WTC11 (cell line): Measurements from ENCODE around the gene DNAJB9. TPM values are rescaled to one million over a fixed set of nuclear protein-coding genes. Genes with fewer than 3 reads are reported as not detected.

Experiments
- ATAC-seq: fragments of 200-7000 bp; cut with Tn5 transposase; 2 replicates; pipeline ENCODE4 v1.10.0; 2021; ENCODE audit warnings: mild to moderate bottlenecking, moderate library complexity
- CTCF ChIA-PET: fragments of 300-600 bp; sonication (Branson Sonifier 250); formaldehyde crosslinking; loops from one replicate; lab custom pipeline; 2021; ENCODE audit warnings: antibody characterized with exemption; lab: Charles Lee
- POLR2A ChIA-PET: fragments of 350-600 bp; sonication (Branson Sonifier 250); formaldehyde crosslinking; loops from one replicate; lab custom pipeline; 2021; ENCODE audit warnings: antibody characterized with exemption; lab: Charles Lee
- DNase-seq: peaks from one replicate; pipeline ENCODE4 v3.0.0; 2021; ENCODE audit warnings: low spot score
- H3K27ac Mint-ChIP-seq: 2 replicates; pipeline ENCODE4 v1.8.0; 2021; ENCODE audit warnings: mixed read lengths
- H3K27me3 Mint-ChIP-seq: 2 replicates; pipeline ENCODE4 v1.8.0; 2021; ENCODE audit warnings: low read depth, mild to moderate bottlenecking, moderate library complexity, mixed read lengths
- H3K36me3 Mint-ChIP-seq: 2 replicates; pipeline ENCODE4 v1.8.0; 2021; ENCODE audit warnings: mixed read lengths
- H3K4me1 Mint-ChIP-seq: 2 replicates; pipeline ENCODE4 v1.8.0; 2022; ENCODE audit warnings: mixed read lengths
- H3K4me3 Mint-ChIP-seq: 2 replicates; pipeline ENCODE4 v1.8.0; 2021; ENCODE audit warnings: mild to moderate bottlenecking, moderate library complexity, mixed read lengths
- H3K9me3 Mint-ChIP-seq: 2 replicates; pipeline ENCODE4 v1.8.0; 2021; ENCODE audit warnings: mixed read lengths
- FOXJ3 ChIP-seq: sonication (generic); formaldehyde crosslinking; IDR thresholded peaks from 2 replicates; pipeline ENCODE4 v1.9.0; 2021; ENCODE audit warnings: missing genetic modification reagents, mild to moderate bottlenecking, borderline replicate concordance
- FOXK1 ChIP-seq: sonication (generic); formaldehyde crosslinking; IDR thresholded peaks from 2 replicates; pipeline ENCODE4 v1.8.0; 2022; ENCODE audit warnings: mild to moderate bottlenecking, moderate library complexity, missing genetic modification reagents
- FOXP1 ChIP-seq: sonication (generic); formaldehyde crosslinking; IDR thresholded peaks from 2 replicates; pipeline ENCODE4 v1.8.0; 2022; ENCODE audit warnings: missing genetic modification reagents, mild to moderate bottlenecking, moderate library complexity, borderline replicate concordance
- GTF2I ChIP-seq: fragments of 250-450 bp; sonication (Bioruptor Pico); conservative IDR thresholded peaks from 2 replicates; pipeline ENCODE4 v1.4.0; 2021; ENCODE audit warnings: mild to moderate bottlenecking
- HMGA2 ChIP-seq: fragments of 250-450 bp; sonication (Bioruptor Pico); IDR thresholded peaks from 2 replicates; pipeline ENCODE4 v1.4.0; 2021; ENCODE audit warnings: mild to moderate bottlenecking, moderate library complexity
- IRF2 ChIP-seq: sonication (generic); formaldehyde crosslinking; IDR thresholded peaks from 2 replicates; pipeline ENCODE4 v1.8.0; 2022; ENCODE audit warnings: low read depth, missing genetic modification reagents, borderline replicate concordance
- JUN ChIP-seq: sonication (generic); formaldehyde crosslinking; IDR thresholded peaks from 2 replicates; pipeline ENCODE4 v1.8.0; 2023; ENCODE audit warnings: mild to moderate bottlenecking, missing genetic modification reagents
- MXD4 ChIP-seq: fragments of 250-450 bp; sonication (Bioruptor Pico); IDR thresholded peaks from 2 replicates; pipeline ENCODE4 v1.8.0; 2021; ENCODE audit warnings: mild to moderate bottlenecking, moderate library complexity, borderline replicate concordance
- NFATC4 ChIP-seq: fragments of 250-450 bp; sonication (Bioruptor Pico); IDR thresholded peaks from 2 replicates; pipeline ENCODE4 v1.9.0; 2021; ENCODE audit warnings: mild to moderate bottlenecking
- NFE2L1 ChIP-seq: sonication (generic); formaldehyde crosslinking; IDR thresholded peaks from 2 replicates; pipeline ENCODE4 v1.8.1; 2023; ENCODE audit warnings: missing genetic modification reagents
- PRRX2 ChIP-seq: fragments of 250-450 bp; sonication (Bioruptor Pico); IDR thresholded peaks from 2 replicates; pipeline ENCODE4 v1.8.0; 2021; ENCODE audit warnings: mild to moderate bottlenecking
- TEAD1 ChIP-seq: sonication (generic); formaldehyde crosslinking; IDR thresholded peaks from 2 replicates; pipeline ENCODE4 v1.8.0; 2022; ENCODE audit warnings: mild to moderate bottlenecking, missing genetic modification reagents
- ZNF138 ChIP-seq: sonication (generic); formaldehyde crosslinking; conservative IDR thresholded peaks from 2 replicates; pipeline ENCODE4 v1.8.1; 2022; ENCODE audit warnings: mild to moderate bottlenecking, moderate library complexity, missing genetic modification reagents
- ZNF317 ChIP-seq: sonication (generic); formaldehyde crosslinking; IDR thresholded peaks from 2 replicates; pipeline ENCODE4 v1.8.1; 2023; ENCODE audit warnings: low read depth, mild to moderate bottlenecking, moderate library complexity, missing genetic modification reagents, borderline replicate concordance
- ZNF396 ChIP-seq: fragments of 250-450 bp; sonication (Bioruptor Pico); IDR thresholded peaks from 2 replicates; pipeline ENCODE4 v1.8.0; 2021; ENCODE audit warnings: mild to moderate bottlenecking, moderate library complexity, borderline replicate concordance
- ZNF416 ChIP-seq: fragments of 250-450 bp; sonication (Bioruptor Pico); IDR thresholded peaks from 2 replicates; pipeline ENCODE4 v1.9.0; 2021; ENCODE audit warnings: mild to moderate bottlenecking, inconsistent platforms
- total RNA-seq: library from RNA; stranded (reverse); gene quantifications from 3 replicates; pipeline ENCODE4 v1.2.3, GENCODE V29; 2021
- TF ChIP-seq, protein P1 (sequence below): sonication (generic); formaldehyde crosslinking; IDR thresholded peaks from 2 replicates; pipeline ENCODE4 v1.8.0; 2022; ENCODE audit warnings: mild to moderate bottlenecking, missing genetic modification reagents
- TF ChIP-seq, protein P2 (sequence below): sonication (generic); formaldehyde crosslinking; IDR thresholded peaks from 2 replicates; pipeline ENCODE4 v1.8.1; 2023; ENCODE audit warnings: mild to moderate bottlenecking, missing genetic modification reagents
- TF ChIP-seq, protein P3 (sequence below): fragments of 200-600 bp; IDR thresholded peaks from 2 replicates; pipeline ENCODE4 v1.8.0; 2022; ENCODE audit warnings: antibody characterized with exemption
- TF ChIP-seq, protein P4 (sequence below): sonication (generic); formaldehyde crosslinking; IDR thresholded peaks from 2 replicates; pipeline ENCODE4 v1.8.1; 2023; ENCODE audit warnings: mild to moderate bottlenecking, moderate library complexity, missing genetic modification reagents
- TF ChIP-seq, protein P5 (sequence below): sonication (generic); formaldehyde crosslinking; IDR thresholded peaks from 2 replicates; pipeline ENCODE4 v1.8.1; 2023; ENCODE audit warnings: mild to moderate bottlenecking, missing genetic modification reagents, moderate library complexity

Gene DNAJB9
- total RNA-seq, 1 experiment from 2014 or later: 6.6 TPM

- peak; percentile 69 for ATAC-seq
- CTCF ChIA-PET: interaction anchor here (1.0 to 1.1 kb wide), 2 partner anchors 46 to 155 kb away, joined by 3 to 4 read pairs; no protein-coding TSS in a partner anchor
- POLR2A ChIA-PET: interaction anchor here (0.6 kb wide), 1 partner anchor 1670 kb away, joined by 8 read pairs; no protein-coding TSS in a partner anchor
- H3K27ac Mint-ChIP-seq: no peak overlapping the region
- no peaks in the 10 kb centered on the region for H3K9me3 Mint-ChIP-seq
- H3K36me3 Mint-ChIP-seq: no peaks in the 10 kb centered on the region
- H3K27me3 Mint-ChIP-seq: no peaks in the 10 kb centered on the region
- DNase-seq: no peak
- no peak overlapping the region for H3K4me3 Mint-ChIP-seq
- TF ChIP-seq NFATC4 (no peak), MXD4 (CRISPR knock-in tag) (no peak)
- H3K4me1 Mint-ChIP-seq: peaks cover 39% of the 10 kb centered on the region
These were observed 45.2 kb downstream of the DNAJB9 start for GRCh38 chr7:108614896-108615295.

- ChIA-PET CTCF (interaction anchor here (1.3 to 1.5 kb wide), 2 partner anchors 42 to 257 kb away, joined by 3 to 4 read pairs; no protein-coding TSS in a partner anchor), POLR2A (no interaction called here)
- H3K27ac Mint-ChIP-seq: peak overlapping the region; percentile 29; the same call in 1 of the 2 replicates
- peaks cover 38% of the 10 kb centered on the region for H3K4me1 Mint-ChIP-seq
- H3K9me3 Mint-ChIP-seq: no peaks in the 10 kb centered on the region
- H3K27me3 Mint-ChIP-seq: no peaks in the 10 kb centered on the region
- TF ChIP-seq ZNF138 (CRISPR knock-in tag): no peak
- TF ChIP-seq GTF2I (CRISPR knock-in tag): no peak
- TF ChIP-seq PRRX2 (CRISPR knock-in tag): no peak
- TF ChIP-seq IRF2 (CRISPR knock-in tag): no peak
- TF ChIP-seq, protein P1, sequence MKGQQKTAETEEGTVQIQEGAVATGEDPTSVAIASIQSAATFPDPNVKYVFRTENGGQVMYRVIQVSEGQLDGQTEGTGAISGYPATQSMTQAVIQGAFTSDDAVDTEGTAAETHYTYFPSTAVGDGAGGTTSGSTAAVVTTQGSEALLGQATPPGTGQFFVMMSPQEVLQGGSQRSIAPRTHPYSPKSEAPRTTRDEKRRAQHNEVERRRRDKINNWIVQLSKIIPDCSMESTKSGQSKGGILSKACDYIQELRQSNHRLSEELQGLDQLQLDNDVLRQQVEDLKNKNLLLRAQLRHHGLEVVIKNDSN (CRISPR knock-in tag): no peak
- TF ChIP-seq, protein P2, sequence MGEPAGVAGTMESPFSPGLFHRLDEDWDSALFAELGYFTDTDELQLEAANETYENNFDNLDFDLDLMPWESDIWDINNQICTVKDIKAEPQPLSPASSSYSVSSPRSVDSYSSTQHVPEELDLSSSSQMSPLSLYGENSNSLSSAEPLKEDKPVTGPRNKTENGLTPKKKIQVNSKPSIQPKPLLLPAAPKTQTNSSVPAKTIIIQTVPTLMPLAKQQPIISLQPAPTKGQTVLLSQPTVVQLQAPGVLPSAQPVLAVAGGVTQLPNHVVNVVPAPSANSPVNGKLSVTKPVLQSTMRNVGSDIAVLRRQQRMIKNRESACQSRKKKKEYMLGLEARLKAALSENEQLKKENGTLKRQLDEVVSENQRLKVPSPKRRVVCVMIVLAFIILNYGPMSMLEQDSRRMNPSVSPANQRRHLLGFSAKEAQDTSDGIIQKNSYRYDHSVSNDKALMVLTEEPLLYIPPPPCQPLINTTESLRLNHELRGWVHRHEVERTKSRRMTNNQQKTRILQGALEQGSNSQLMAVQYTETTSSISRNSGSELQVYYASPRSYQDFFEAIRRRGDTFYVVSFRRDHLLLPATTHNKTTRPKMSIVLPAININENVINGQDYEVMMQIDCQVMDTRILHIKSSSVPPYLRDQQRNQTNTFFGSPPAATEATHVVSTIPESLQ (CRISPR knock-in tag): no peak
- TF ChIP-seq, protein P3, sequence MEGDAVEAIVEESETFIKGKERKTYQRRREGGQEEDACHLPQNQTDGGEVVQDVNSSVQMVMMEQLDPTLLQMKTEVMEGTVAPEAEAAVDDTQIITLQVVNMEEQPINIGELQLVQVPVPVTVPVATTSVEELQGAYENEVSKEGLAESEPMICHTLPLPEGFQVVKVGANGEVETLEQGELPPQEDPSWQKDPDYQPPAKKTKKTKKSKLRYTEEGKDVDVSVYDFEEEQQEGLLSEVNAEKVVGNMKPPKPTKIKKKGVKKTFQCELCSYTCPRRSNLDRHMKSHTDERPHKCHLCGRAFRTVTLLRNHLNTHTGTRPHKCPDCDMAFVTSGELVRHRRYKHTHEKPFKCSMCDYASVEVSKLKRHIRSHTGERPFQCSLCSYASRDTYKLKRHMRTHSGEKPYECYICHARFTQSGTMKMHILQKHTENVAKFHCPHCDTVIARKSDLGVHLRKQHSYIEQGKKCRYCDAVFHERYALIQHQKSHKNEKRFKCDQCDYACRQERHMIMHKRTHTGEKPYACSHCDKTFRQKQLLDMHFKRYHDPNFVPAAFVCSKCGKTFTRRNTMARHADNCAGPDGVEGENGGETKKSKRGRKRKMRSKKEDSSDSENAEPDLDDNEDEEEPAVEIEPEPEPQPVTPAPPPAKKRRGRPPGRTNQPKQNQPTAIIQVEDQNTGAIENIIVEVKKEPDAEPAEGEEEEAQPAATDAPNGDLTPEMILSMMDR: no peak
- TF ChIP-seq FOXK1 (CRISPR knock-in tag): no peak
- no peak for TF ChIP-seq FOXP1 (CRISPR knock-in tag)
- no peak for TF ChIP-seq JUN (CRISPR knock-in tag)
- TF ChIP-seq FOXJ3 (CRISPR knock-in tag): no peak
- TF ChIP-seq ZNF416: no peak
- TF ChIP-seq, protein P4, sequence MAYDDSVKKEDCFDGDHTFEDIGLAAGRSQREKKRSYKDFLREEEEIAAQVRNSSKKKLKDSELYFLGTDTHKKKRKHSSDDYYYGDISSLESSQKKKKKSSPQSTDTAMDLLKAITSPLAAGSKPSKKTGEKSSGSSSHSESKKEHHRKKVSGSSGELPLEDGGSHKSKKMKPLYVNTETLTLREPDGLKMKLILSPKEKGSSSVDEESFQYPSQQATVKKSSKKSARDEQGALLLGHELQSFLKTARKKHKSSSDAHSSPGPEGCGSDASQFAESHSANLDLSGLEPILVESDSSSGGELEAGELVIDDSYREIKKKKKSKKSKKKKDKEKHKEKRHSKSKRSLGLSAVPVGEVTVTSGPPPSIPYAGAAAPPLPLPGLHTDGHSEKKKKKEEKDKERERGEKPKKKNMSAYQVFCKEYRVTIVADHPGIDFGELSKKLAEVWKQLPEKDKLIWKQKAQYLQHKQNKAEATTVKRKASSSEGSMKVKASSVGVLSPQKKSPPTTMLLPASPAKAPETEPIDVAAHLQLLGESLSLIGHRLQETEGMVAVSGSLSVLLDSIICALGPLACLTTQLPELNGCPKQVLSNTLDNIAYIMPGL: no peak
- no peak for TF ChIP-seq HMGA2 (CRISPR knock-in tag)
- no peak for TF ChIP-seq ZNF396 (CRISPR knock-in tag)
- TF ChIP-seq, protein P5, sequence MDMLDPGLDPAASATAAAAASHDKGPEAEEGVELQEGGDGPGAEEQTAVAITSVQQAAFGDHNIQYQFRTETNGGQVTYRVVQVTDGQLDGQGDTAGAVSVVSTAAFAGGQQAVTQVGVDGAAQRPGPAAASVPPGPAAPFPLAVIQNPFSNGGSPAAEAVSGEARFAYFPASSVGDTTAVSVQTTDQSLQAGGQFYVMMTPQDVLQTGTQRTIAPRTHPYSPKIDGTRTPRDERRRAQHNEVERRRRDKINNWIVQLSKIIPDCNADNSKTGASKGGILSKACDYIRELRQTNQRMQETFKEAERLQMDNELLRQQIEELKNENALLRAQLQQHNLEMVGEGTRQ (CRISPR knock-in tag): no peak
- no peak for TF ChIP-seq TEAD1 (CRISPR knock-in tag)
- no peak for TF ChIP-seq ZNF317
- TF ChIP-seq NFE2L1 (CRISPR knock-in tag): no peak
- H3K36me3 Mint-ChIP-seq: no peaks in the 10 kb centered on the region
- DNase-seq: no peak
- peak; percentile 72 for ATAC-seq
- no peak overlapping the region for H3K4me3 Mint-ChIP-seq
These were observed 48.4 kb downstream of the DNAJB9 start for GRCh38 chr7:108618056-108618455.
